Measurements from ENCODE around the gene SCPEP1.
"Not testable (repeated sequence)": the region's sequence is repeated elsewhere in the genome, so short reads cannot be mapped to it uniquely, and the experiment has no call there.

SCPEP1 gene

GRCh38 chr17:56977673-56978395 lies at the start of gene SCPEP1:
SCPEP1 (plus strand) TSS chr17:56978131; CDS start chr17:56978160, 29 bp downstream.
- DNase-seq (ENCODE audit: low read depth), result peak; percentile 65

DNA sequence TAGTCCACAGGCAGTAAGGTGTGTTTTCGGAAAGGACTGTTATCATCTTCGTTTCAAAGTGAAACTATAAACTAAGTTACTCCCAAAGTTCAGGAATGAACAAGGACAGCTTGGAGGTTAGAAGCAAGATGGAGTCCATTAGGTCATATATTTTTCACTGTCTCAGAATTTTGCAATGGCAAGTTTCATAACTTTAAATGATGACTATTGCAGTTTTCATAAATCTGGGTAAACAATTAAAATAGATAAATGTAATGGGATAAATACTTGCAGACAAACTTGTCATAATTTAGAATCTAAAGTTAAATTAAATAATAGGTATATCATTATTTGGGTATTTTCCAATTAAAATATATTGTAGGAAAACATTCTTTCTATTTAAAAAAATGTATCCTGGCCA lies 49.3 kb upstream of the SCPEP1 start:
- DNase-seq (ENCODE audit: low read depth), result no peak

DNA sequence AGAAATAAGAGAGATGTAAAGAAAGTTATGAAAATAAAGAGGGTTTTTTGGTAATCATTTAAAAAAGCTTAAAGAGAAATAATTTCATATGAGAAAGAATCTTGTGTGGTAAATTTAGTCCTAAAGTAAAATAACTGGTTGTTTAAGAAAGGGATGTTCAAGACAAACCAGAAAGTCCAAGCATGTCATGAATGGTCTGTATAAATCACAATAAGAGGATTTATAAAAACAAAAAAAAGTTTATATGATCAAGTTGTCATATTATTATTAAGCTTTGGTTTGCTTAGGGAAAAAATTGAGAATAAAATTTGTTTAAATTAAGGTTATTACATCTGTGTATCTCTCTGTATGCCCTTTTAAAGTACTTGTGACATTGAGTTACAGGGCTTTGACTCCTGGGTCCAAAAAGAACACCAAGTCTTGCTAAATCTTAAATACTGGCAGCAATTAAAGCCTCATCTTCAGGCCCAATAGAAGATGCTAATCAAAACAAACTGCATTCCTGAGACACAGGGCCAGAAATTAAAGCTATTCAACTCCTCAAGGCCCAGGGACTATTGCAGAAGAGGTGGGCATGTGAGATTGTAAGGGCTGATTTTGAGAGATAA lies 48.5 kb upstream of the SCPEP1 start:
- DNase-seq (ENCODE audit: low read depth), result no peak

- DNase-seq (ENCODE audit: low read depth), result no peak
Measured at GRCh38 chr17:56930739-56931337, 47.1 kb upstream of the SCPEP1 start.

- no peak for DNase-seq (ENCODE audit: low read depth)
Measured at GRCh38 chr17:56933151-56933745, 44.7 kb upstream of the SCPEP1 start.

DNA sequence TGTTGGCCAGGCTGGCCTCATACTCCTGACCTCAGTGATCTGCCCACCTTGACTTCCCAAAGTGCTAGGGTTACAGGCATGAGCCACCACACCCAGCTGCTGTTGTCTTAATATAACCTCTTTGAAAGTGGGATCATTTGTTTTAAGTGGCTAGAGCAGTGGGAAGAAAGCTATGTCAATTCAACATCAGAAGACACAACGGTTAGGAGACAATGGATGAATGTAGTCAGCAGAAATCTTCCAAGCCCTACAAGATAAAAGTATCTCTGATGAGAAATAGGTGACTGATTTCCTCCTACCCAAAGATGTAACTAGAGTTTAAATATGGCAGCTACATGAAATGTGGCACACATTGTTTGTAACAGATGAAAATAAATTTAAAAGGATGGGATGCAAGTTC lies 44.1 kb upstream of the SCPEP1 start:
- no peak for DNase-seq (ENCODE audit: low read depth)

- no peak for DNase-seq (ENCODE audit: low read depth)
Measured at GRCh38 chr17:56934280-56934679, 43.7 kb upstream of the SCPEP1 start.

GRCh38 chr17:56935461-56935860 lies 42.5 kb upstream of the SCPEP1 start:
- DNase-seq (ENCODE audit: low read depth), result no peak

DNA sequence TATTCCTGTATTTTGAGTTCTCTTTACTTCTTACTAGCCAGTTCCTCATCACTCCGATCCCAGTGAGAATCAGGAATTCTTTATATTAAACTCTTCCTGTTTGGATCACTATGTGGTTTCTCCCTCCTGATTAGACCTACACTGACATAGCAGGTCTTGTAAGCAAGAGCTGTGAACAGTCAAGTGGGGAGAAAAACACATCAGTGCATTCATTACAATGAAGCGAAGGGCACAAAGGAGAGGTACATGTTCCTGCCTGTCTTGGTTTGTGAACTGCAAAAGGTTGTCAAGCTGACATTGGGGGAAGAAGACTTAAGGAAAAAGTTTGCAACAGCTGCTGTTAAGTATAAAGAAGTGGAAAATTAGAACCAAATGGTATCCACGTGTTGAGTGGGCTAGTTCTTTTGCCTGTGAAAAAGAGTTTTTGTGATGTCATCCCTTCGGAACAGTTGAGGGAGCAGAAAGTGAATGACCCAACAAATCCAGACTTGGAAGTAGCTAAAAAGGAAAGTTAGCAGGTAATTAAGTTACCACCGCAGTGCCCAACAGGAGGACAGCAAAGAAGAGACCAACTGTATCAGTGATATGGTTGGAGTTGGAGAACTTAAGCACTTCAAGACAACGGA lies 41.1 kb upstream of the SCPEP1 start:
- no peak for DNase-seq (ENCODE audit: low read depth)

- no peak for DNase-seq (ENCODE audit: low read depth)
Measured at GRCh38 chr17:56937687-56938086, 40.2 kb upstream of the SCPEP1 start.

- not testable (repeated sequence) for DNase-seq (ENCODE audit: low read depth)
Measured at GRCh38 chr17:56938206-56938605, 39.7 kb upstream of the SCPEP1 start.

GRCh38 chr17:56939869-56940484 lies 38.0 kb upstream of the SCPEP1 start:
- DNase-seq (ENCODE audit: low read depth), result no peak

DNA sequence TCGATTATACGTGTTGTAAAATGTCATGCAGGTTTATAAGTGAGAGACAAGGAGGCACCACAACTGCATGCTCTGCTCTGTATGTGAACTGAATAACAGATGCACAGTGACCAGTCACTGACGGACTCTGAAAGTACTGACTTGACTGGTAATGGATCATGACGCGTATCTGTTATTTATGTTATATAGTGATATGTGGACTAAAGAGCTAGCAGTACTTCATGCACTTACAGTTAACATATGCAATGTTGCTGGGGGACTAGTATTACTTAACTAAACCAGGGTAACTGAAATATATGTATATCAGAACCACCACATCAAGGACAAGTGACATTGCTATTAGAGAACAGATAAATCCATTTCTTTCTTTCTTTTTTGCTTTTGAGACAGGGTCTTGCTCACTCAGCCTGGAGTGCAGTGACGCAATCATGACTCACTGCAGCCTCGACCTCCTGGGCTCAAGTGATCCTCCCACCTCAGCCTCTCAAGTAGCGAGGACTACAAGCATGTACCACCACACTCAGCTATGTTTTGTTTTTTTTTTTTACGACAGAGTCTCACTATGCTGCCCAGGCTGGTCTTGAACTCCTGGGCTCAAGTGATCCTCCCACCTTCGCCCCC lies 34.3 kb upstream of the SCPEP1 start:
- DNase-seq (ENCODE audit: low read depth), result no peak

GRCh38 chr17:56945938-56946505 lies 31.9 kb upstream of the SCPEP1 start:
- DNase-seq (ENCODE audit: low read depth), result no peak

- DNase-seq (ENCODE audit: low read depth), result no peak
Measured at GRCh38 chr17:56947741-56948140, 30.2 kb upstream of the SCPEP1 start.

- DNase-seq (ENCODE audit: low read depth), result no peak
Measured at GRCh38 chr17:56948491-56948890, 29.4 kb upstream of the SCPEP1 start.

DNA sequence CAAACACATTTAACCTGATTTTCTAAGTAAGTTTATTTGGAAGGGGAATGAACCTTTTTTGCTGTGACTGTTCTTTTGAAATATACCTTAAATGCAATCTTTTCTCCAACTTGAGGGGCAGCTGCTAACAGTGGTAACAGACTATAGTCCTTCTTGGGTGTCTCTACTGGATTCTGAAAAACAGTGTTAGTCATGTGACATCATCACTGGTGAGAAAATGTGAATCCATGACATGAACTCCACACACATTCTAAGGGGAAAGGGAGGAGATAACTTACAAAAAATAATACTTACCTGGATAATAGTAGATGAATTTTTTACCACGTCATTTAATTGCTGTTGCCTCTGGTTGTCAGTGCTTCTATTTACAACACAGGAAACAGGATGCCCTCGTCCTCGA lies 28.3 kb upstream of the SCPEP1 start:
- no peak for DNase-seq (ENCODE audit: low read depth)

- no peak for DNase-seq (ENCODE audit: low read depth)
Measured at GRCh38 chr17:56956992-56957391, 20.9 kb upstream of the SCPEP1 start.

GRCh38 chr17:56960596-56961538 lies 17.1 kb upstream of the SCPEP1 start, which contains the start of gene COIL:
COIL (minus strand) TSS chr17:56961050; CDS start chr17:56961019, 31 bp downstream.
- peak; percentile 91 for DNase-seq (ENCODE audit: low read depth)

GRCh38 chr17:56965241-56965640 lies 12.7 kb upstream of the SCPEP1 start:
- not testable (repeated sequence) for DNase-seq (ENCODE audit: low read depth)

All from stimulated activated CD4-positive, alpha-beta T cell treated with anti-CD3 and anti-CD28 coated beads, Interleukin-2, amount 100 ng/mL, for 4 hours (primary cell).